Left hindlimb (tissue), 1 donor: ENCODE results near the gene SLC12A7.
"Not testable (repeated sequence)": the region's sequence is repeated elsewhere in the genome, so short reads cannot be mapped to it uniquely, and the experiment has no call there.

ENCODE experiments used
- DNase-seq: peaks from one replicate; pipeline ENCODE4 v3.0.0-alpha.2; 2018

Gene SLC12A7

DNA sequence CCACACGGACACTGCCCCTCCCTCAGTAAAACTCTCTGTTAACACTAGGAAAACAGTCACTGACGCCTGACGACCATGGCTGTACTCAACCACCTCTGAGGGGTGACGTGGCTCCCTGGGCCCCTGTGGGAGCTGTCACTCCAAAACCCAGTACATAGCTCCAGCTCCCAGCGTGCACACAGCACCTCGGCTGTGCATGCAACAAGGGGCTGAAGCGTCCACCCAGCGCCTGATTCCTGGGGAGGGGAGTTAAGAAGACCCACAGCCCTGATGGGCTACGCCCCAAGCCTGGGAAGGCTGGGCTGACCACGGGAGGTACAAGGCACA, 36.3 kb downstream of the SLC12A7 start:
- no peak for DNase-seq

- no peak for DNase-seq
Measured at GRCh38 chr5:1074816-1075554, 36.9 kb downstream of the SLC12A7 start.

- no peak for DNase-seq
Measured at GRCh38 chr5:1074226-1074625, 37.6 kb downstream of the SLC12A7 start.

- no peak for DNase-seq
Measured at GRCh38 chr5:1073239-1074102, 38.4 kb downstream of the SLC12A7 start.

DNA sequence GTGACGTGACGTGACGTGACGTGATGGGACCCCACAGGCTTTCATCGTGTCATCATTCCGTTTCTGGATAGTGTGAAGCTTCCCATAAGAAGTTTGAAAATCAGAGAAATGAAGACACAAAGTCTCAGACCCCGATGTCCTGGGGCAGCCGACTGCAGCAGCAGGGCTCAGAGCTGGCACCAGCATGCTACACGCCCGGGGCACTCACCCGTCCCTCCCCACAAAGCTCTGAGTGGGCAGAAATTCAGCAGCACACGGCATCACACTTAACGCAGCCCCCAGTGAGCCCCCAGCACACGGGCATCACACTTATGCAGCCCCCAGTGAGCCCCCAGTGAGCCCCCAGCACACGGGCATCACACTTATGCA, 42.2 kb downstream of the SLC12A7 start:
- no peak for DNase-seq

GRCh38 chr5:1068895-1069719, 42.8 kb downstream of the SLC12A7 start:
- DNase-seq = no peak

DNA sequence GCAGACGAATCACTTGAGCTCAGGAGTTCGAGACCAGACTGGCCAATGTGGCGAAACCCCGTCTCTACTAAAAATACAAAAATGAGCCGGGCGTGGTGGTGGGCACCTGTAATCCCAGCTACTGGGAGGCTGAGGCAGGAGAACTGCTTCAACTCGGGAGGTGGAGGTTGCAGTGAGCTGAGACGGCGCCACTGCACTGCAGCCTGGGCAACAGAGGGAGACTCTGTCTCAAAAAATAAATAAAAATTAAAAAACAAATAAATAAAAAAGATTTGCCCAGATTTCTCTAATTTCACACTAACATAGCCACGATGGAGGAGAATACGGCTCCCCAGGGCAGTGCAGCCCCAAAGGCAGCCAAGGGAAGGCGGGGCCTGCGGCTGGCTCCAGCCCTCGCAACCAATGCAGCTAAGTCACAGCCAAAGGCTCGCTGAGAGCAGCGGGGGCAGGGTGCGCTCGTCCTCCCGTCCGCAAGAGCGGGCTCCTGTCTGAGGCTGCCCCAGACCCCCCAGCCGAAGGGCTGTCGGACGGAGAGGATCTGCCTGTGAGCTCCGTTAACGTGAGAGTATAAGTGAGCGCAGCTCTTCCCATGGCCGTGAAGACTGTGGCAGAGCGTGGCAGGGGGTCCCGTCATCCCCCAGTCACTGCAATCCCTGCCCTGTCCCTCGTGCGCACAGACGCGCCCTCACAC, 43.5 kb downstream of the SLC12A7 start:
- no peak for DNase-seq

- no peak for DNase-seq
Measured at GRCh38 chr5:1067141-1068121, 44.4 kb downstream of the SLC12A7 start.

GRCh38 chr5:1066676-1067075, 45.2 kb downstream of the SLC12A7 start:
- no peak for DNase-seq

GRCh38 chr5:1065891-1066650, 45.8 kb downstream of the SLC12A7 start:
- no peak for DNase-seq

DNA sequence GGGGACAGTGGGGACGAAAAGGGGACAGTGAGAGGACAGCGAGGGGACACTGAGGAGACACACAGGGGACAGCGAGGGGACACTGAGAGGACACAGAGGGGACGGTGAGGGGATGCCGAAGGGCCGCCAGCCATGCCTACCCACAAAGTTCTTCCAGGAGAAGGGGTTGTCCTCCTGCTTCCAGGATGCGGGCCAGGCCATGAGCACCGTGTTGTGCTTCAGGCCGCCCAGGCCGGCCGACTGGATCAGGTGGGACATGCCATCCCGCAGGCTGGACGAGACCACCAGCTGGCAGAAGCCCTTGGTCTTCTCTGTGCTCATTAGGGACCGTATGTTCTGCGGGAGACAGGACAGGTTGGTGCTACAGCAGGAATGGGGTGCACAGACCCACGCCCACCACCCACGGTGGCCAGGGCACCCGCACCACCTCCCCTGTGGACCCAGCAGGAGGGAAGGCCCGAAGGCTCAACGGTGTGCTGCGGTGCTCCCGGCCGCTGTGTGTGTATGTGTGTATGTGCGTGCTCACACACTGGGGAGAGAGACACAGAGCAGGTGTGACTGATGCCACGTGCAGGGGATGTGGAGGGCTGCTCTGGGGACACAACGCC, 46.6 kb downstream of the SLC12A7 start:
- DNase-seq = no peak

DNA sequence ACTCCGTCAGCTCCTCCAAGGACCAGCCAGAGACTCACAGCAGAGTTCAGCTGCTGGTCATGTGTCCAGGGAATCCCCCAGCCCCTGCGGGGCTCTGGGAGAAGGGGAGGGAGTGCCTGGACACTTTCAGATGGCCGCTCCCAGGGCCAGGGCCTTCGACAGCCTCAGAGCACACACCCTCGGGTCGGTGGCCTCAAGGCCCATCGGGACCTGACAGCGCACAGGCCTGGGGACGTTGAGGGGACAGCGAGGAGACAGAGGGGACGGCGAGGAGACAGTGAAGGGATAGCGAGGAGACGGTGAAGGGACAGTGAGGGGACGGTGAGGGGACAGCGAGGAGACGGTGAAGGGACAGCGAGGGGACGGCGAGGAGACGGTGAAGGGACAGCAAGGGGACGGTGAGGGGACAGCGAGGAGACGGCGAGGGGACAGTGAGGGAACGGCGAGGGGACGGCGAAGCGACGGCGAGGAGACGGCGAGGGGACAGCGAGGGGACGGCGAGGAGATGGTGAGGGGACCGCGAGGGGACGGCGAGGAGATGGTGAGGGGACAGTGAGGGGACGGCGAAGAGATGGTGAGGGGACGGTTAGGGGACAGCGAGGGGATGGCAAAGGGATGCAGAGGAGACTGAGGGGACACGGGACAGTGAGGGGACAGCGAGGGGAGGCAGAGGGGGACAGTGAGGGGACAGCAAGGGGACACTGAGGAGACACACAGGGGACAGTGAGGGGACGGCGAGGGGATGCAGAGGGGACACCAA, 47.3 kb downstream of the SLC12A7 start:
- DNase-seq = no peak

DNA sequence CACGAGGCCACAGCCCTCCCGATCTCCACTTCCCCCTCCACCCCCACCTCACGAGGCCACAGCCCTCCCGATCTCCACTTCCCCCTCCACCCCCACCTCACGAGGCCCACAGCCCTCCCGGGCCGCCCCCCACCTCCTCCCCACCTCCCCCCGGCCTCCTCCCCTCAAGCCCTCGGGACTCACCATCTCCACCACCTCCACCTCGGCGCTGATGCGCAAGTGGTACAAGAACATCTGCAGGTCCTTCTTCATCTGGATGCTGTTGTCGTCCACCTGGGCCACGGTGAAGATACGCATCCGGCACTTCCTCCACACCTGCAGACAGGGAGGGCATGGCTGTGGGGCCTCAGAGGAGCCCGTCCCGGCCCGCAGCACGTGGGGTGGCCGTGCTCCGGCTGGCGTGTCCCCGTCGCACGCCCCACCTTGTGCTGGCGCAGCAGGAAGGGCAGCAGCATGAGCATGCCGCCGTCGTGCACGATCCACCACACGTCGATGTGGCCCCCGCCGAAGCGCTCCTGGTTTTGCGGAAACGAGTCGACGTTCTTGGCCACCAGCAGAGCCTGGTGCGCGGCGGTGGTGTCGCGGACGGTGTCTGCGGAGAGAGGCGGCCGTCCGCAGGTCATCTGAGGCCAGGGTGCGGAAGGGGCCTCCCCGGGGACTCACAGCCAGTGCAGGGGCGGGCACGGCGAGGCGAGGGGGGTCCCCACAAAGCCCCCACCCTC, 48.0 kb downstream of the SLC12A7 start:
- no peak for DNase-seq

DNA sequence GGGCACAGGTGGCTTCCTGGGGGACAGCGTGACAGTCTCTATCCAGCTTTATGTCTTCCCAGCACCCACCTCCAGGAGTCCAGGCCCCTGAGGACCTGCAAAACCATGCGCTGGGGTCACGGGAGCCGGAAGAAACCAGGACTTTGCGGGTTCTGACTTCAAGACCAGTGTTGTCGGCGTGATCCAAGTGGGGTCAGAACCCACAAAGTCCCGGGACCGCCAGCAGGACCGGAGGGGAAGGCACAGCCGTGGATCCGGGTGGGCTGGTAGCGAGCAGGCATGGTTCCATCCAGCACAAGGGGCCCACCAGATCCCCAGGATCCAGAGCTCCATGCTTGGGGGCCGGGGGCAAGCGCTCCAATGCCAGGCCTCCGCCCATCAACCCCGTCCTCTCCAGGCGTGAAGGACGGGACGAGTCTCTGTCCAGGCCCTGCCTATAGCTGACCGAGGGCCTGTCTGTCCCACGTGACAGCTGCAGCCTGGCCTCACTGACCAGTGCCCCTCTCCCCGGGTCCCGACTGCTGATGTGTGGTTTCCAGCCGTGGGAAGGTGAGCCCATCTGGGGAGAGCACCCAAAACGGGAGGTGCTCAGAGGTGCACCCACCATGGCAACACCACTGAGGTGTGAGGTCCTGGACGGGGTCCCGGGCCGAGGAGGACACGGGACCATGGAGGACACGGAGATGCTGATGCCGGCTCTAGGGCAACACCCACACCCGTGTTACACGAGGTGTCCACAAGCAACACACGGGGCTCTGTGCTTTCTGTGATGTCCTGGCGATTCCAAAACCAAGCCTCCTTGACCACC, 48.9 kb downstream of the SLC12A7 start:
- no peak for DNase-seq

- no peak for DNase-seq
Measured at GRCh38 chr5:1061916-1062315, 49.9 kb downstream of the SLC12A7 start.

DNA sequence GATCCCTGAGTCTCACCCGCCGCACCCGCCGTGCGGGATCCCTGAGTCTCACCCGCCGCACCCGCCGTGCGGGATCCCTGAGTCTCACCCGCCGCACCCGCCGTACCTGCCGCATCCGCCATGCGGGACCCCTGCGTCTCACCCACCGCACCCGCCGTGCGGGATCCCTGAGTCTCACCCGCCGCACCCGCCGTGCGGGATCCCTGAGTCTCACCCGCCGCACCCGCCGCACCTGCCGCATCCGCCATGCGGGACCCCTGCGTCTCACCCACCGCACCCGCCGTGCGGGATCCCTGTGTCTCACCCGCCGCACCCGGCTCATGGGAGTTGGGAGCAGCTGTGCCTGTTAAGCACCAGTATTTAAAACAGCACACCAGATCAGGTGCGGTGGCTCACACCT, 50.6 kb downstream of the SLC12A7 start:
- DNase-seq = not testable (repeated sequence)

- DNase-seq = no peak
Measured at GRCh38 chr5:1060535-1060981, 51.3 kb downstream of the SLC12A7 start.

GRCh38 chr5:1059884-1060263, 52.0 kb downstream of the SLC12A7 start:
- DNase-seq = no peak
